GM23338 (cell line): ENCODE measurements around the gene RNGTT. TPM values are rescaled to one million over a fixed set of nuclear protein-coding genes. Genes with fewer than 3 reads are reported as not detected.

Experiments used
- ATAC-seq: fragments of 200-7000 bp; cut with Tn5 transposase; 3 replicates; pipeline ENCODE4 v1.9.1; 2020
- DNase-seq: peaks from one replicate; pipeline ENCODE4 v3.0.0-alpha.2; 2015; ENCODE audit warnings: low spot score
- H2AFZ ChIP-seq: fragments of 200-600 bp; sonication (generic); 2 replicates; pipeline ENCODE4 v1.8.0; 2016; ENCODE audit warnings: antibody characterized with exemption, mild to moderate bottlenecking, moderate library complexity
- H3F3A ChIP-seq: fragments of 200-600 bp; sonication (generic); replicated peaks from 2 replicates; pipeline ENCODE4 v1.8.0; 2017; ENCODE audit warnings: antibody characterized with exemption, mixed run types, low read depth
- H3K27ac ChIP-seq: fragments of 200-600 bp; sonication (generic); 2 replicates; pipeline ENCODE4 v1.6.1; 2016; ENCODE audit warnings: low read depth
- H3K27me3 ChIP-seq: fragments of 200-600 bp; sonication (generic); 2 replicates; pipeline ENCODE4 v1.8.0; 2016; ENCODE audit warnings: mild to moderate bottlenecking, mixed run types, moderate library complexity; ENCODE audit not compliant: insufficient read depth
- H3K36me3 ChIP-seq: fragments of 200-600 bp; sonication (generic); 2 replicates; pipeline ENCODE4 v1.8.0; 2016; ENCODE audit warnings: mild to moderate bottlenecking; ENCODE audit not compliant: insufficient read depth
- H3K4me1 ChIP-seq: fragments of 200-600 bp; sonication (generic); 2 replicates; pipeline ENCODE4 v1.8.0; 2016; ENCODE audit warnings: mild to moderate bottlenecking, moderate library complexity; ENCODE audit not compliant: insufficient read depth
- H3K4me2 ChIP-seq: fragments of 200-600 bp; sonication (generic); 2 replicates; pipeline ENCODE4 v1.7.1; 2017; ENCODE audit warnings: mixed run types
- H3K4me3 ChIP-seq: fragments of 200-600 bp; sonication (generic); 2 replicates; pipeline ENCODE4 v1.6.1; 2016; ENCODE audit warnings: mixed run types
- H3K79me2 ChIP-seq: fragments of 200-600 bp; sonication (generic); replicated peaks from 2 replicates; pipeline ENCODE4 v1.8.0; 2017; ENCODE audit warnings: mild to moderate bottlenecking; ENCODE audit not compliant: insufficient read depth
- H3K9me2 ChIP-seq: fragments of 200-600 bp; sonication (generic); 2 replicates; pipeline ENCODE4 v1.8.0; 2017; ENCODE audit not compliant: insufficient read depth
- H4K20me1 ChIP-seq: fragments of 200-600 bp; sonication (generic); replicated peaks from 2 replicates; pipeline ENCODE4 v1.8.0; 2017; ENCODE audit warnings: mild to moderate bottlenecking; ENCODE audit not compliant: insufficient read depth
- H3K27ac Mint-ChIP-seq: 2 replicates; pipeline ENCODE4 v1.8.0; 2020; ENCODE audit warnings: inconsistent platforms, mild to moderate bottlenecking, moderate library complexity, mixed read lengths
- H3K27me3 Mint-ChIP-seq: 3 replicates; pipeline ENCODE4 v1.8.0; 2022; ENCODE audit warnings: low read depth, mild to moderate bottlenecking, moderate library complexity, mixed read lengths, inconsistent platforms; ENCODE audit not compliant: insufficient read depth, poor library complexity
- H3K36me3 Mint-ChIP-seq: 3 replicates; pipeline ENCODE4 v1.8.0; 2021; ENCODE audit warnings: low read depth, mild to moderate bottlenecking, inconsistent platforms, moderate library complexity, mixed read lengths
- H3K4me1 Mint-ChIP-seq: 3 replicates; pipeline ENCODE4 v1.8.0; 2020; ENCODE audit warnings: mild to moderate bottlenecking, inconsistent platforms, mixed read lengths
- H3K4me3 Mint-ChIP-seq: 3 replicates; pipeline ENCODE4 v1.8.0; 2021; ENCODE audit warnings: moderate library complexity, mild to moderate bottlenecking, inconsistent platforms, mixed read lengths
- H3K9me3 Mint-ChIP-seq: 3 replicates; pipeline ENCODE4 v1.8.0; 2020; ENCODE audit warnings: moderate library complexity, mild to moderate bottlenecking, inconsistent platforms, mixed read lengths
- CREB1 ChIP-seq: fragments of 250-450 bp; sonication (Bioruptor Pico); IDR thresholded peaks from 2 replicates; pipeline ENCODE4 v1.5.0; 2020; ENCODE audit warnings: low read depth, mild to moderate bottlenecking, moderate library complexity
- ETS1 ChIP-seq: IDR thresholded peaks from 2 replicates; pipeline ENCODE4 v1.6.1; 2016; ENCODE audit warnings: antibody characterized with exemption
- EZH2 ChIP-seq: fragments of 200-600 bp; sonication (generic); IDR thresholded peaks from one replicate; pipeline ENCODE4 v1.8.0; 2017; ENCODE audit warnings: antibody characterized with exemption, mild to moderate bottlenecking, low read depth; ENCODE audit not compliant: unreplicated experiment
- EZH2phosphoT487 ChIP-seq: fragments of 200-600 bp; sonication (generic); IDR thresholded peaks from one replicate; pipeline ENCODE4 v1.8.1; 2018; ENCODE audit warnings: antibody characterized with exemption; ENCODE audit not compliant: unreplicated experiment
- NANOG ChIP-seq: IDR thresholded peaks from 2 replicates; pipeline ENCODE4 v1.6.1; 2016; ENCODE audit warnings: antibody characterized with exemption, borderline replicate concordance
- POLR2AphosphoS5 ChIP-seq: IDR thresholded peaks from 2 replicates; pipeline ENCODE4 v1.6.1; 2016; ENCODE audit warnings: antibody characterized with exemption, low read depth
- REST ChIP-seq: IDR thresholded peaks from one replicate; pipeline ENCODE4 v1.6.1; 2018; ENCODE audit warnings: antibody characterized with exemption; ENCODE audit not compliant: unreplicated experiment
- STAT1 ChIP-seq: IDR thresholded peaks from one replicate; pipeline ENCODE4 v1.6.1; 2016; ENCODE audit warnings: antibody characterized with exemption; ENCODE audit not compliant: unreplicated experiment
- ZNF331 ChIP-seq: fragments of 250-450 bp; sonication (Bioruptor Pico); IDR thresholded peaks from 2 replicates; pipeline ENCODE4 v1.5.0; 2020; ENCODE audit warnings: low read depth, mild to moderate bottlenecking, moderate library complexity
- ZNF462 ChIP-seq: fragments of 250-450 bp; sonication (Bioruptor Pico); IDR thresholded peaks from 2 replicates; pipeline ENCODE4 v1.5.0; 2020; ENCODE audit warnings: mild to moderate bottlenecking, moderate library complexity
- polyA plus RNA-seq: library from polyadenylated mRNA; unstranded; fragments of >200 nt; fragmentation: Nextera tagmentation; extraction: Ambion mirVana; gene quantifications from 2 replicates; pipeline ENCODE4 v1.2.1, GENCODE V29; 2016
- total RNA-seq: library from RNA; depleted of rRNA; stranded (reverse); fragments of >200 nt; shearing (Covaris generic); gene quantifications from 2 replicates; pipeline ENCODE4 v1.2.3, GENCODE V29; 2014
- TF ChIP-seq, protein P1 (sequence below), 2 experiments: fragments of 200-600 bp in 1 of 2; sonication (generic) in 1 of 2; conservative IDR thresholded peaks; 2 replicates each; pipeline versions ENCODE4 v1.5.1 to v1.6.1; 2016 to 2017; ENCODE audit warnings: antibody characterized with exemption in 2 of 2, low read depth in 2 of 2, mild to moderate bottlenecking in 2 of 2, moderate library complexity in 1 of 2

The RNGTT gene
- total and polyA plus RNA-seq, 2 experiments from 2014 or later: 11.2 to 29.2 TPM

DNA sequence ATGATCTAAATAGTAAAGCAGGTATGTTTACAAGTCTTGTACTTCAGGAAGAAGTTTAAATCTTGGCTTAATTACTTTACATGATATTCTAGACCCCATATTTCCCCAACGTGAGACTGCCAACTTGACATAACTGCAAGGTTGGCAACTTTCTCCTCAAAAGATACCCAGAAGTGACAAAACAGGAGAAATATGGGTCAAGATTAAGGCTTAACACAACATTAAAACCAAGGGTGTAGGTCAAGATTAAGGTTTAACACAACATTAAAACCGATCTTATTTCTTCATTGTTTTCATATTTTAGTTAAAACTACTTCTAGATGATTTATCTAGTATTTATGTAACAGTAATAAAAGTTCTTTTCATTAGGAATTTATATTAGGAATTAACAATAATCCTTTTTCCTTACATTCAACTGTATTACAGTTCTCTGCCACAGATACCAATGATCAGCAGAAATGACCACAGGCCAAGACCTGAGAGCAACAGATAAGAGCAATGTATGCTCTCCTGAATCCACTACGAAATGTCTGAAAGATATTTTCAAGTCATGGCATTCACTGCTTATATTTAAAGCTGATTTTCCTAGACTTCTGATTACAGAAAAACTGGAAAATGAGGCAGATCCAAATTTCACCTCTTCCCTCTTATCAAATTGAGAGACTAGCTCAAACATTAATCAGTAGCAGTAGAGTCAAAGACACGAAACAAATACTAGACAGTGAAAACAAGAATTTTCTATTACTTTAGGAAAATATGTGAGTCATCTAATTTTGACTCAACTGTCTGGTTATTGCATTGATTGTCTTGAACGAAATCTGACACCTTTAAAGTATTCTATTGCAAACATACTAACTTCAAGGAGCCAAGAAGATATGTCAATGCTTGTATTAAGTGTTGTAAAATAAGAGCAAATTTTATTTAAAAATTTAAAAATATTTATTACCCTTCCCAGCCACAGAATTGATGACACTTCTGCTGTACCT is 72.3 kb downstream of the RNGTT start:
- H3K4me3 Mint-ChIP-seq: no peak overlapping the region
- H3K27me3 ChIP-seq: no peaks in the 10 kb centered on the region
- H4K20me1 ChIP-seq: no peaks in the 10 kb centered on the region
- H3K9me3 Mint-ChIP-seq: no peaks in the 10 kb centered on the region
- no peaks in the 10 kb centered on the region for H3K4me1 Mint-ChIP-seq
- ATAC-seq (no peak), DNase-seq (no peak)
- no peak overlapping the region for H3K27ac Mint-ChIP-seq
- H3K27me3 Mint-ChIP-seq: peaks cover 2% of the 10 kb centered on the region
- H3K79me2 ChIP-seq: no peaks in the 10 kb centered on the region
- H3K4me3 ChIP-seq: no peak overlapping the region
- H3K4me1 ChIP-seq: peaks cover 1% of the 10 kb centered on the region; the same call in 1 of the 2 replicates
- no peak overlapping the region for H3K4me2 ChIP-seq
- H3K36me3 Mint-ChIP-seq: peaks cover 18% of the 10 kb centered on the region; the same call in 2 of the 3 replicates
- H2AFZ ChIP-seq: no peak overlapping the region
- no peaks in the 10 kb centered on the region for H3K9me2 ChIP-seq
- TF ChIP-seq ZNF462 (CRISPR knock-in tag) (no peak), REST (no peak), ZNF331 (CRISPR knock-in tag) (no peak), STAT1 (no peak), EZH2 (no peak), NANOG (no peak), POLR2AphosphoS5 (no peak), ETS1 (no peak), EZH2phosphoT487 (no peak), CREB1 (no peak)
- TF ChIP-seq, protein P1, sequence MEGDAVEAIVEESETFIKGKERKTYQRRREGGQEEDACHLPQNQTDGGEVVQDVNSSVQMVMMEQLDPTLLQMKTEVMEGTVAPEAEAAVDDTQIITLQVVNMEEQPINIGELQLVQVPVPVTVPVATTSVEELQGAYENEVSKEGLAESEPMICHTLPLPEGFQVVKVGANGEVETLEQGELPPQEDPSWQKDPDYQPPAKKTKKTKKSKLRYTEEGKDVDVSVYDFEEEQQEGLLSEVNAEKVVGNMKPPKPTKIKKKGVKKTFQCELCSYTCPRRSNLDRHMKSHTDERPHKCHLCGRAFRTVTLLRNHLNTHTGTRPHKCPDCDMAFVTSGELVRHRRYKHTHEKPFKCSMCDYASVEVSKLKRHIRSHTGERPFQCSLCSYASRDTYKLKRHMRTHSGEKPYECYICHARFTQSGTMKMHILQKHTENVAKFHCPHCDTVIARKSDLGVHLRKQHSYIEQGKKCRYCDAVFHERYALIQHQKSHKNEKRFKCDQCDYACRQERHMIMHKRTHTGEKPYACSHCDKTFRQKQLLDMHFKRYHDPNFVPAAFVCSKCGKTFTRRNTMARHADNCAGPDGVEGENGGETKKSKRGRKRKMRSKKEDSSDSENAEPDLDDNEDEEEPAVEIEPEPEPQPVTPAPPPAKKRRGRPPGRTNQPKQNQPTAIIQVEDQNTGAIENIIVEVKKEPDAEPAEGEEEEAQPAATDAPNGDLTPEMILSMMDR (conservative IDR thresholded peaks at IDR 0.05; ENCODE audit: low read depth in 2 of 2): no peak
- no peaks in the 10 kb centered on the region for H3F3A ChIP-seq
- H3K27ac ChIP-seq: no peak overlapping the region
- H3K36me3 ChIP-seq: no peaks in the 10 kb centered on the region
